PC-3 (cell line): ENCODE measurements around the gene C1orf141.

ENCODE experiments used
- EZH2 ChIP-seq: fragments of 300-600 bp; sonication (generic); IDR thresholded peaks from one replicate; pipeline ENCODE4 v1.6.1; 2017; ENCODE audit warnings: antibody characterized with exemption, mild to moderate bottlenecking, low read length; ENCODE audit not compliant: unreplicated experiment
- EZH2phosphoT487 ChIP-seq: fragments of 300-600 bp; sonication (generic); IDR thresholded peaks from 2 replicates; pipeline ENCODE4 v1.6.1; 2018; ENCODE audit warnings: mild to moderate bottlenecking, antibody characterized with exemption, low read length, borderline replicate concordance
- TF ChIP-seq, protein P1 (sequence below): fragments of 300-600 bp; sonication (generic); conservative IDR thresholded peaks from 2 replicates; pipeline ENCODE4 v1.5.1; 2017; ENCODE audit warnings: antibody characterized with exemption, low read depth, mild to moderate bottlenecking, low read length

DNA sequence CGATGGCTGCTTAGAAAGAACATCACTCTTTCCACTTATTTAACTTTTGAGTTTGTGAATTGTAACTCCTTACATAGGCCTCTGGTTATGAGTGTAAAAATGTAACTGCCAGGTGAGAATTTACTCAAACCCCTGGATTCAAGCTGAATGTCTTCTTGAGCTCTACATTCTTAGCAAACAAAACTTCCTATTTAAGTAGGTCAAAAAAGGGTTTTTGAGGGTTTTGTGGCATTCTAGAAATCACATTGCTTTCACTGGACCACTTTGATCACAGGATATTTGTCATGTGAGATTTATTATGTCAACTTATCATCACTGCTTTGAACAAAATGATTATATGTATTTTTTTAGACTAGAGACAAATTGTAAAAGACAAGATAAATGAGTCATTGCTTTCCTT lies 37.2 kb upstream of the C1orf141 start:
- no peak for TF ChIP-seq EZH2
- TF ChIP-seq, protein P1, sequence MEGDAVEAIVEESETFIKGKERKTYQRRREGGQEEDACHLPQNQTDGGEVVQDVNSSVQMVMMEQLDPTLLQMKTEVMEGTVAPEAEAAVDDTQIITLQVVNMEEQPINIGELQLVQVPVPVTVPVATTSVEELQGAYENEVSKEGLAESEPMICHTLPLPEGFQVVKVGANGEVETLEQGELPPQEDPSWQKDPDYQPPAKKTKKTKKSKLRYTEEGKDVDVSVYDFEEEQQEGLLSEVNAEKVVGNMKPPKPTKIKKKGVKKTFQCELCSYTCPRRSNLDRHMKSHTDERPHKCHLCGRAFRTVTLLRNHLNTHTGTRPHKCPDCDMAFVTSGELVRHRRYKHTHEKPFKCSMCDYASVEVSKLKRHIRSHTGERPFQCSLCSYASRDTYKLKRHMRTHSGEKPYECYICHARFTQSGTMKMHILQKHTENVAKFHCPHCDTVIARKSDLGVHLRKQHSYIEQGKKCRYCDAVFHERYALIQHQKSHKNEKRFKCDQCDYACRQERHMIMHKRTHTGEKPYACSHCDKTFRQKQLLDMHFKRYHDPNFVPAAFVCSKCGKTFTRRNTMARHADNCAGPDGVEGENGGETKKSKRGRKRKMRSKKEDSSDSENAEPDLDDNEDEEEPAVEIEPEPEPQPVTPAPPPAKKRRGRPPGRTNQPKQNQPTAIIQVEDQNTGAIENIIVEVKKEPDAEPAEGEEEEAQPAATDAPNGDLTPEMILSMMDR = no peak
- TF ChIP-seq EZH2phosphoT487 = no peak
